Central memory CD4-positive, alpha-beta T cell (primary cell): ENCODE data around the gene PRAMEF9.
"Not testable (repeated sequence)": the region's sequence is repeated elsewhere in the genome, so short reads cannot be mapped to it uniquely, and the experiment has no call there.

Experiments
- DNase-seq: peaks from one replicate; pipeline ENCODE4 v3.0.0; 2022
- total RNA-seq, 3 experiments: gene quantifications; one replicate each; lab custom pipeline; 2026; lab: John Stamatoyannopoulos, UW

Gene PRAMEF9
- total RNA-seq, result 0 reads per million in 3 experiments

- not testable (repeated sequence) for DNase-seq
Observed at GRCh38 chr1:13171548-13171947, at the start of gene PRAMEF9. TSS of gene PRAMEF9 (plus strand) at chr1:13171848. CDS start at chr1:13175281, 3,433 bp downstream.

- DNase-seq, result not testable (repeated sequence)
Observed at GRCh38 chr1:13155909-13156308, 15.7 kb upstream of the PRAMEF9 start, which contains the start of gene PRAMEF26. TSS of gene PRAMEF26 (minus strand) at chr1:13156009. CDS start at chr1:13153095, 2,914 bp downstream.

GRCh38 chr1:13165531-13165930 lies 6.1 kb upstream of the PRAMEF9 start, which contains the start of gene HNRNPCL4:
TSS of gene HNRNPCL4 (minus strand) at chr1:13165631. CDS start at chr1:13165467, 164 bp downstream.
- not testable (repeated sequence) for DNase-seq

GRCh38 chr1:13201309-13201708 lies 29.7 kb downstream of the PRAMEF9 start, which contains the start of gene PRAMEF13:
TSS of gene PRAMEF13 (minus strand) at chr1:13201409. CDS start at chr1:13199589, 1,820 bp downstream.
- not testable (repeated sequence) for DNase-seq

GRCh38 chr1:13208712-13209111 lies 37.1 kb downstream of the PRAMEF9 start:
- DNase-seq, result not testable (repeated sequence)

GRCh38 chr1:13216619-13217018 lies 45.0 kb downstream of the PRAMEF9 start:
- not testable (repeated sequence) for DNase-seq

GRCh38 chr1:13219203-13219602 lies 47.6 kb downstream of the PRAMEF9 start:
- not testable (repeated sequence) for DNase-seq

- DNase-seq, result not testable (repeated sequence)
Observed at GRCh38 chr1:13222788-13223187, 51.1 kb downstream of the PRAMEF9 start.

GRCh38 chr1:13224480-13225060 lies 52.9 kb downstream of the PRAMEF9 start:
- no peak for DNase-seq

- DNase-seq, result not testable (repeated sequence)
Observed at GRCh38 chr1:13225675-13226204, 54.1 kb downstream of the PRAMEF9 start, which contains the start of gene PRAMEF18. TSS of gene PRAMEF18 (minus strand) at chr1:13226154. CDS start at chr1:13226106, 48 bp downstream.

- DNase-seq, result not testable (repeated sequence)
Observed at GRCh38 chr1:13227271-13228055, 55.8 kb downstream of the PRAMEF9 start.

- DNase-seq, result no peak
Observed at GRCh38 chr1:13228343-13228781, 56.7 kb downstream of the PRAMEF9 start.
